Motor neuron (in vitro differentiated cells): ENCODE results near the gene ST3GAL2. TPM values are rescaled to one million over a fixed set of nuclear protein-coding genes. Genes with fewer than 3 reads are reported as not detected.
A peak's percentile ranks its signal among the peaks of the same experiment; 100 is the strongest.

Experiments used
- ATAC-seq, 8 experiments: fragments of 200-7000 bp; cut with Tn5 transposase; replicated peaks in 6 of 8; 2 replicates each; pipeline ENCODE4 v1.8.0; 2021; ENCODE audit warnings: mild to moderate bottlenecking in 8 of 8, moderate library complexity in 8 of 8
- H3K27ac ChIP-seq, 2 donors: fragments of 250-450 bp; sonication (Bioruptor Pico); 2 replicates each; pipeline ENCODE4 v1.9.0; 2021; ENCODE audit warnings: antibody characterized with exemption in 2 of 2, mild to moderate bottlenecking in 2 of 2, moderate library complexity in 1 of 2
- H3K4me1 ChIP-seq, 2 donors: fragments of 250-450 bp; sonication (Bioruptor Pico); replicated peaks in 1 of 2; 2 replicates each; pipeline ENCODE4 v1.6.1; 2021; ENCODE audit warnings: antibody characterized with exemption in 2 of 2, mild to moderate bottlenecking in 2 of 2, moderate library complexity in 1 of 2
- H3K4me3 ChIP-seq, 5 donors: fragments of 250-450 bp; sonication (Bioruptor Pico); 2 replicates each; pipeline ENCODE4 v1.9.0; 2021; ENCODE audit warnings: antibody characterized with exemption in 5 of 5, mild to moderate bottlenecking in 5 of 5, moderate library complexity in 4 of 5
- WGBS, 10 experiments: fragments of 450-650 bp; shearing (Covaris generic); methylation state at CpG; one replicate each; pipeline ENCODE4 v1.0.0; 2022; 5-methylcytosine and 5-hydroxymethylcytosine counted together
- in situ Hi-C, 9 experiments: fragments of 400-800 bp; cut with MboI; loops; one replicate each; pipeline ENCODE4 v1.15.0; 2021; ENCODE audit warnings: low sequenced_read_pairs in 9 of 9, low pct_unique_long_range_greater_than_20kb in 2 of 9; ENCODE audit not compliant: unreplicated experiment in 9 of 9
- total RNA-seq, 8 experiments: library from RNA; unstranded; fragments of 300-600 nt; gene quantifications; 2 replicates each; pipeline versions ENCODE4 v1.2.3 to v1.2.4, GENCODE V29; 2022

The ST3GAL2 gene
- total RNA-seq, 8 experiments from 2014 or later: 14.2 to 35.6 (median 22.0) TPM

DNA sequence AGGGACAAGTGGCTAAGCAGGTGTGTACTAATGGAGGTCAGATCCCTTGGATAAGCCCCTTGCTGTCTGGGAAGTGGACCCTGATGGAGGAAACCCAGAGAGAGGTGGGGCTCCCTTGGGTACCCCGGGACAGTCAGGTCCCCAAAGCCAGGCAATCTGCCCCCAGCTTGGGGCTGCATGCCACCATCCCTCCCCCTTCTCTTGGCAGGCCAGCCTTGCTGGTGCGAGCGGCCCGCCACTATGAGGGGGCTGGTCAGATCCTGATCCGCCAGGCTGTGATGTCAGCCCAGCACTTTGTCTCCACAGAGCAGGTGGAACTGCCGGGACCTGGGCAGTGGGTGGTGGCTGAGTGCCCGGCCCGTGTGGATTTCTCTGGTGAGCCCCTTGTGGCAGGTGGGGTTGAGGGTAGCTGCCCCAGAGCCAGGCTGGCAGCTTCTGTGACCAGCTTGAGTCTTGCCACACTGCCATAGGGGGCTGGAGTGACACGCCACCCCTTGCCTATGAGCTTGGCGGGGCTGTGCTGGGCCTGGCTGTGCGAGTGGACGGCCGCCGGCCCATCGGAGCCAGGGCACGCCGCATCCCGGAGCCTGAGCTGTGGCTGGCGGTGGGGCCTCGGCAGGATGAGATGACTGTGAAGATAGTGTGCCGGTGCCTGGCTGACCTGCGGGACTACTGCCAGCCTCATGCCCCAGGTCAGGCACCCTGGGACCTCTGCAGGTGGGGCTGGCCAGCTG is 35.6 kb upstream of the ST3GAL2 start:
- in situ Hi-C loops: no loop called here
- no peak overlapping the region for H3K4me3 ChIP-seq
- WGBS, 10 experiments: 40 to 100% methylated on average over 1 to 2 of the region's 22 CpGs; no CpG with 5 or more reads in 8 of the 10 experiments
- H3K27ac ChIP-seq: no peak overlapping the region
- H3K4me1 ChIP-seq: no peaks in the 10 kb centered on the region
- ATAC-seq: no peak

DNA sequence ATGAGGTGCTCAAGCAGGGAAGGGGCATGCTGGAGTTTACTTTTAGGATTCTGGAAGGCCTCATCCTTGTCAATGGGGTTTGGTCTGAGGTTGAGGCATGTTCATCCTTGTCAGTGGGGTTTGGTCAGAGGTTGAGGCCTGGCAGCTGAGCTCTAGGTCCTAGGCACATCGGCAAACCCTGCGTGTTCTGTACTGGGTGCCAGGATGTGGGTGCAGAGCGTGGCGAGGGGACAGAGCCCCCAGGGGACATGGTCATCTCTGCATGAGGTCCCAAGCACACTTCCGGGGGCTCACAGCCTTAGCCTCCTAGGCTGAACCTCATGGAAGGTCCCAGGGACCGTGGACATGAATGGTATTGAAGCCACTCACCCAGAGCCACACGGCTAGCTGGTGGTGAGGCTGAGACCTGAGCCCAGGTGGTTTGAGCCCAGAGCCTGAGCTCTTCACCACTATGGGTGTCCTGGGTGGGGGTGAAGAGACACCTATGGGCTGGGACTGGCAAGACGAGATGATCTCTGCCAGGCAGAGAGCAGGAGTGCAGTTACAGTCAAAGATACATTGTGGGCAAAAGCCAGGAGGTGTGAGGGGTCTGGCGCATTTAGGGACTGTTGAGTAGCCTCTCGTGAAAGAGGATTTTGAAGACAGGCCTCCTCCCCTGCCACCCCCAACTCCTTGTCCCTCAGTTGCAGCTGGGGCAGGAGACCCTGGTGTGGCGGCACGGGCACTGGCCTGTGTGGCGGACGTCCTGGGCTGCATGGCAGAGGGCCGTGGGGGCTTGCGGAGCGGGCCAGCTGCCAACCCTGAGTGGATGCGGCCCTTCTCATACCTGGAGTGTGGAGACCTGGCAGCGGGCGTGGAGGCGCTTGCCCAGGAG is 34.8 kb upstream of the ST3GAL2 start:
- Histone ChIP-seq H3K4me3 (no peak overlapping the region), H3K4me1 (no peaks in the 10 kb centered on the region), H3K27ac (no peak overlapping the region)
- in situ Hi-C loops: no loop called here
- 72 to 86% methylated on average over 2 to 3 of the region's 21 CpGs; no CpG with 5 or more reads in 8 of the 10 experiments for WGBS, 10 experiments
- ATAC-seq: no peak

DNA sequence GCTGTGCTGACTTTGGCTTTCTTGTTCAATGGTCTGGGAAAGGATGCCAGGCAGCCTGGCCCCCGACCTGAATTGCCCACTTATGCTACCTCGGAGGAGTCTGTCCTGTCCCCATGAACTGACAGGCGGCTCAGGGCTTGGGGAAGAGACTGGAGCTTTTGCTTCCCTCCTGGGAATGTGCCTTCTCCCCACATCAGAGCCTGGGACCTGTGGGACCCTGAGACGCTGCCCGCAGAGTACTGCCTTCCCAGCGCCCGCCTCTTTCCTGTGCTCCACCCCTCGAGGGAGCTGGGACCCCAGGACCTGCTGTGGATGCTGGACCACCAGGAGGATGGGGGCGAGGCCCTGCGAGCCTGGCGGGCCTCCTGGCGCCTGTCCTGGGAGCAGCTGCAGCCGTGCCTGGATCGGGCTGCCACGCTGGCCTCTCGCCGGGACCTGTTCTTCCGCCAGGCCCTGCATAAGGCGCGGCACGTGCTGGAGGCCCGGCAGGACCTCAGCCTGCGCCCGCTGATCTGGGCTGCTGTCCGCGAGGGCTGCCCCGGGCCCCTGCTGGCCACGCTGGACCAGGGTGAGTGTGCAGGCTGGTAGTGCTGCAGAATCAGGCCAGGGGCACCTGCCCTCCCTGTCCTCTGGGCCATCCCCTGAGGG is 34.0 kb upstream of the ST3GAL2 start:
- Histone ChIP-seq H3K4me1 (no peaks in the 10 kb centered on the region), H3K27ac (no peak overlapping the region), H3K4me3 (no peak overlapping the region)
- 0 to 94% (median 65%) methylated on average over 1 to 7 of the region's 28 CpGs; no CpG with 5 or more reads in 5 of the 10 experiments for WGBS, 10 experiments
- in situ Hi-C loops: no loop called here
- ATAC-seq: no peak

DNA sequence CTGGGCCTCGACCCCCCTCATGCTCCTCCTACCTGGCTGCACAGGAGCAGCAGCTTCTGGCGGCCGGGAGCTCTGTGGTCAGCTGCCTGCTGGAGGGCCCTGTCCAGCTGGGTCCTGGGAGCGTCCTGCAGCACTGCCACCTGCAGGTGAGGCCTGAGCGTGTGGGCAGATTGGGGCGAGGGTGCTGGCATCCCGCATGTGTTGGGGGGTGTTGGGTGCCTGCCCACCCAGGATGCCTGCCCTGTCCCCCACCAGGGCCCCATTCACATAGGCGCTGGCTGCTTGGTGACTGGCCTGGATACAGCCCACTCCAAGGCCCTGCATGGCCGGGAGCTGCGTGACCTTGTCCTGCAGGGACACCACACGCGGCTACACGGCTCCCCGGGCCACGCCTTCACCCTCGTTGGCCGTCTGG is 32.0 kb upstream of the ST3GAL2 start:
- no peak overlapping the region for H3K27ac ChIP-seq
- no peaks in the 10 kb centered on the region for H3K4me1 ChIP-seq
- in situ Hi-C loops: no loop called here
- no peak overlapping the region for H3K4me3 ChIP-seq
- ATAC-seq: peak in 7 of 8 experiments; percentile 27 to 77 (median 58)
- WGBS, 10 experiments: 50 to 80% (median 60%) methylated on average over 1 to 2 of the region's 17 CpGs; no CpG with 5 or more reads in 7 of the 10 experiments

DNA sequence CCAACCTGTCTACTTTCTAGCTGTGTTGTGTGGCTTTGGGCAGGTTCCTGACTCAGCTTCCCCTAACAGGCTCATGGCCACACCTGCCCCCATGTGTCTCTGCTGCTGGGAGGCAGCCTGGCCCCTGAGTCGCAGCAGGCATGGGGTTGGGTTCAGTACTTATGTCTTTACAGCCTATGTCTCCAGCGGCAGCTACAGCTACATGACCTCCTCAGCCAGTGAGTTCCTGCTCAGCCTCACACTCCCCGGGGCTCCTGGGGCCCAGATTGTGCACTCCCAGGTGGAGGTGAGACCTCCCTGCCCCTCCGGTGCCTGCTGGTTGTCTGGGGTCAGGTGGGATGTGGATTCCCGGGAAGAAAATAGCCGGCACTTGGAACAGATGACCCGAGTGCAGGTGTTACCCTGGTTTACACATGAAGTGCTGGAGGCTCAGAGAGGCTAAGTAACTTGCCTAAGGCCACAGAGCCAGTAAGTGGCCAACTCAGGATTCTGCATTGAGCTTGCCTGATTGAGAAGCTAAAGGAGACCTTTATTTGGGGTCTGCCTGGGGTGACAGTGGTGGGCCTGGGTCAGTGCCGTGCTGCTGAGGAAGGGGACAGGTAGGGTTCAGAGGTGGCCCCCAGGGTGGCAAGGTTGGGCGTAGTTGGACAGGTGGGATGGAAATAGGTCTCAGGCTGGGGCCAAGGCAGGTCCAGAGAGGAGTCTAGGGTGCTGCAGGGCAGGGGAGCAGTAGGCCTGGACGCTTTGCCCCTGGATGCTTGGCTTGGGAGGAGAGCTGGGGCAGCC is 31.4 kb upstream of the ST3GAL2 start:
- ATAC-seq: no peak
- H3K27ac ChIP-seq: no peak overlapping the region
- no peak overlapping the region for H3K4me3 ChIP-seq
- WGBS, 10 experiments: 40 to 100% (median 91%) methylated on average over 1 to 4 of the region's 10 CpGs; no CpG with 5 or more reads in 2 of the 10 experiments
- H3K4me1 ChIP-seq: no peaks in the 10 kb centered on the region
- in situ Hi-C loops: no loop called here

DNA sequence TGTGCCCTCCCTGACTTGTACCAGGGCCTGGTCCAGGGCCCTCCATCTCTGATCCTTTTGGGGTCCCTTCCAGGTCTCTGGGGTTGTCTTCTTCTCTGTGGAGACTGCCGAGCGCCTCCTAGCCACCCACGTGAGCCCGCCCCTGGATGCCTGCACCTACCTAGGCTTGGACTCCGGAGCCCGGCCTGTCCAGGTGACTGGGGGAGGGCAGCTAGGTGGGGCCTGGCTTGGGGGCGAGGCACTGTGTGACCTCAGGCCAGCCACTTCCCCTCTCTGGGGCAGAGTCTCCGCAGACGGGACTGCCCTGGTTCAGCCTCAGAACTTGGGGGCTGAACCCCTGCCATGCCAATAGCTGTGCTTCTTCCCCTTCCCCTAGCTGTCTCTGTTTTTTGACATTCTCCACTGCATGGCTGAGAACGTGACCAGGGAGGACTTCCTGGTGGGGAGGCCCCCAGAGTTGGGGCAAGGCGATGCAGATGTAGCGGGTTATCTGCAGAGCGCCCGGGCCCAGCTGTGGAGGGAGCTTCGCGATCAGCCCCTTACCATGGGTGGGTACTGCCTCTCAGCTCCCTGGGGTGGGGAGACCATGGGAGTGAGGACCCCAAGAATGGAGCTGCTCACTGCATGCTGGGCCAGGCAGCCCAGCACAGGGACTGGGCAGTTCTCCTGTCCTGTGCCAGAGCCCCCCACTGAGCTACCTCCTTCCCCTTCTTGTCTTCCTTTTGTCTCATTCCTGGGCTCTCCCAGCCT is 30.1 kb upstream of the ST3GAL2 start:
- Histone ChIP-seq H3K4me3 (no peak overlapping the region), H3K27ac (no peak overlapping the region), H3K4me1 (no peaks in the 10 kb centered on the region)
- in situ Hi-C loops: no loop called here
- WGBS, 10 experiments: 87 to 100% (median 100%) methylated on average over 1 to 4 of the region's 16 CpGs; no CpG with 5 or more reads in 5 of the 10 experiments
- ATAC-seq: no peak

DNA sequence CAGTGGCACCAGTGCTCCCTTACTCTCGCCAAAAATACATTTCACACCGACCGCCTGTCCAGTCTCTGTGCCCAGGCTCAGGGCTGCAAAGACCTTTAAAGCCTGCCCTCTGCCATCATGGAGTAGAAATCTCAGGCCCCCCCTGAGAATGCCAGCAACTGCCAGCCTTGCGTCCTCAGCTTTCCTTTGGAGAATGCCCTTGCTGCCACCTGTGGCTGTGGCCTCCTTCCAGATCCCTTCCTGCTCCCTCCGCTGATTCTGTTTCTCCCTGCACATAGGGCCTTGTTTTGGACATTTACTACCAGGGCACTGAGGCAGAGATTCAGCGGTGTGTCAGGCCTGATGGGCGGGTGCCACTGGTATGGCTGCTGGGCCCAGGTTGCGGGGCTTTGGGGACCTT is 28.7 kb upstream of the ST3GAL2 start:
- no peak overlapping the region for H3K4me3 ChIP-seq
- H3K4me1 ChIP-seq: no peaks in the 10 kb centered on the region
- no peak for ATAC-seq
- in situ Hi-C loops: no loop called here
- no peak overlapping the region for H3K27ac ChIP-seq
- 82 to 100% (median 96%) methylated on average over 2 to 5 of the region's 8 CpGs; no CpG with 5 or more reads in 5 of the 10 experiments for WGBS, 10 experiments

DNA sequence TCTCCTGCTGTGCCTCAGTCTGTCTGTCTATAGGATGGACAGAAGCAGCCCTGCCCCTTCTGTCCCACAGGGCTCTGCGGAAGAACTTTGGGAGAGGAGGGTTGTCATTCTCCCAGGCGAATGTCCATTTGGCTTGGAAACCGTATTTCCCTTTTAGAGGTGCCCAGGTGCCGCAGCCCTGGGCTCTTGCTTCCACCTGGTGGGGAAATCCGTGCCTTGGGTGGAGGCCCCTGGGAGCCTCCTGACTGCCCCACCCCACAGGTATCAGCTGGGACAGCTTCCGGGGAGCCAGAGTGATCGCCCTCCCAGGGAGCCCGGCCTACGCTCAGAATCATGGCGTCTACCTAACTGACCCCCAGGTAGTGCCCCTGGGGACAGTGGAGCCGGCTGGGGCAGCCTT is 28.2 kb upstream of the ST3GAL2 start:
- no peak overlapping the region for H3K27ac ChIP-seq
- no peak for ATAC-seq
- no peak overlapping the region for H3K4me3 ChIP-seq
- H3K4me1 ChIP-seq: no peaks in the 10 kb centered on the region
- in situ Hi-C loops: no loop called here
- WGBS, 10 experiments: 95 to 100% (median 100%) methylated on average over 1 to 3 of the region's 11 CpGs; no CpG with 5 or more reads in 7 of the 10 experiments

DNA sequence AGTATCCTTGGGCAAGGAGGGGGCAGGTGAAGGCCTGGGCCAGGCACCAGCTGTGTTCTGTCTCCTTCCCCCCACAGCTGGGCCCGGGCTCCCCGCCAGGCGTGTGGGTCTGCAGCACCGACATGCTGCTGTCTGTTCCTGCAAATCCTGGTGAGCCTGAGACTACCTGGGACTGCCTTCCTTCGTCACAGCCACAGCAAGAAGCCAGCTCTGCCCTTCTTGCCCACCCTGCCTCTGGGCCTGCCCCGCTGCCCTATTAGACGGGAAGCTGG is 27.8 kb upstream of the ST3GAL2 start:
- WGBS, 10 experiments: 81 to 100% (median 100%) methylated on average over 1 to 5 of the region's 7 CpGs; no CpG with 5 or more reads in 7 of the 10 experiments
- no peaks in the 10 kb centered on the region for H3K4me1 ChIP-seq
- H3K4me3 ChIP-seq: no peak overlapping the region
- ATAC-seq: no peak
- no peak overlapping the region for H3K27ac ChIP-seq
- in situ Hi-C loops: no loop called here

DNA sequence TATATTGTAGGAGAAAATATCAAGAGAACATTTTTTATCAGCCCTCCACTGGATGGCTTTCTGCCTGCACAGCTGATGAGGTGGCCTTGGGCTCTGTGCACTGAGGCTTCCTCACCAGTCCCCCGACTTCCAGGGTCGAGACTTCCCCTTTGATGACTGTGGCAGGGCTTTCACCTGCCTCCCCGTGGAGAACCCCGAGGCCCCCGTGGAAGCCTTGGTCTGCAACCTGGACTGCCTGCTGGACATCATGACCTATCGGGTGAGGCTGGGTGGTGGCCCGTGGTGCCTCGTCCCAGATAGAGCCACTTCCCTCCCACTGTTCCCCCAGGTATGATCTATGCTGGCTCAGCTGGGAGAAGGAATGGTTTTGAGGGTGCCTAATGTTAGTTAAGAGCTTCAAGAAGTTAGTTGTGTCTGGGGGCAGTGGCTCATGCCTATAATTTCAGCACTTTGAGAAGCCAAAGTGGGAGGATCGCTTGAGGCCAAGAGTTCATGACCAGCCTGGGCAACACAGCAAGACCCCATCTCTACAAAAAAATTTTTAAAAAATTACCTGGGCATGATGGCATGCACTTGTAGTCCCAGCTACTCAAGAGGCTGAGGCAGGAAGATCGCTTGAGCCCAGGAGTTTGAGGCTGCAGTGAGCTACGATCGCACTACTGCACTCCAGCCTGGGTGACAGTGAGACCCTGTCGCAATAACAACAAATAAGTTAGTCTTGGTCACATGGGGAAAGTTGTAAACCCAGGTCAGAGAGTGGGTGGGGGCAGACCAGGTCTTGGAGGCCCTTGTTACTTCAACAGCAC is 27.3 kb upstream of the ST3GAL2 start:
- in situ Hi-C loops: no loop called here
- ATAC-seq: no peak
- no peaks in the 10 kb centered on the region for H3K4me1 ChIP-seq
- H3K4me3 ChIP-seq: no peak overlapping the region
- WGBS, 10 experiments: 60 to 96% (median 87%) methylated on average over 1 to 10 of the region's 13 CpGs; no CpG with 5 or more reads in 2 of the 10 experiments
- H3K27ac ChIP-seq: no peak overlapping the region

DNA sequence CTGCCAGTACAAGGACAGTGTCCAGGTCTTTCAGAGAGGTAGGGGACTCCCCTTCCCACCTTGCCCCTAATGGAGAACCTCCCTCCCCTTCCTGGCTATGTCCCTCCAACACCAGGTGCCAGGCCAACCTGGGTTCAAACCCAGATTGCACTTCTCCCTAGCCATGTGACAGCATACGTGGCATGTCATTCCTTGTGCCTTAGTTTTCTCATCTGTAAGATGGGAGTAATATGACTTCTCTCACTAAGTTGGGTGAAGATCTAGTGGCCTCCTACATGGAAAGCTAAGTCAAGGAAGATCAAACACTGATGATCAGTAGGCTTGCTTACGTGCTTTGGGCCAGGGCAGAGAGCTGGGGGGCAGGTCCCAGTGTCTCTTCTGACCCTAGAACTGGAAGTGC is 24.3 kb upstream of the ST3GAL2 start:
- in situ Hi-C loops: no loop called here
- ATAC-seq: no peak
- WGBS, 10 experiments: 100% methylated on average over 1 of the region's 2 CpGs; no CpG with 5 or more reads in 7 of the 10 experiments
- Histone ChIP-seq H3K27ac (no peak overlapping the region), H3K4me3 (no peak overlapping the region), H3K4me1 (no peaks in the 10 kb centered on the region)
